GM12864 (cell line): ENCODE results near the gene CCBE1.

Experiments used
- DNase-seq: peaks from one replicate; pipeline ENCODE4 v3.0.0-alpha.2; 2011; ENCODE audit warnings: low read depth
- H3K4me3 ChIP-seq: 2 replicates; pipeline ENCODE4 v1.5.1; 2011; ENCODE audit warnings: mild to moderate bottlenecking, low read depth, low read length, control low read depth
- CTCF ChIP-seq: IDR thresholded peaks from 2 replicates; pipeline ENCODE4 v1.5.1; 2011; ENCODE audit warnings: low read depth, mild to moderate bottlenecking, moderate library complexity, low read length, control low read depth, inconsistent platforms; ENCODE audit errors: missing control alignments

The CCBE1 gene

DNA sequence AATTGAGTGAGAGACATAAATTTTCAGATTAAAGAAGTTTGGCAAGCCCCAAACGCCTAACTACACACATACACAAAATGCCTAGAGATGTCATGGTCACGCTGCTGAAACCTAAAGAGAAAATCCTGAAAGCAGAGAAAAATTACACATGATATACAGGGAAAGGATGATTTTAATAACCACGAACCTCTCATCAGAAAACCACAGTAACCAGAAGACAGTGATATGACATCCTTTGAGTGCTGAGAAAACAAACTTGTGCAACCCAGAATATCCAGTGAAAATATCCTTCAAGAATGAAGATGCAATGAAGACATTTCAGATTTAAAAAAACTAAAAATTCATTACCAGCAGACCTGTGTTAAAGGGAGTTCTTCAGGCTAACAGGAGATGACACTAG lies 215.8 kb downstream of the CCBE1 start:
- DNase-seq: no peak
- TF ChIP-seq CTCF: no peak
- no peak overlapping the region for H3K4me3 ChIP-seq

- DNase-seq: no peak
- H3K4me3 ChIP-seq: no peak overlapping the region
- no peak for TF ChIP-seq CTCF
Observed at GRCh38 chr18:59479776-59480175, 217.4 kb downstream of the CCBE1 start.

DNA sequence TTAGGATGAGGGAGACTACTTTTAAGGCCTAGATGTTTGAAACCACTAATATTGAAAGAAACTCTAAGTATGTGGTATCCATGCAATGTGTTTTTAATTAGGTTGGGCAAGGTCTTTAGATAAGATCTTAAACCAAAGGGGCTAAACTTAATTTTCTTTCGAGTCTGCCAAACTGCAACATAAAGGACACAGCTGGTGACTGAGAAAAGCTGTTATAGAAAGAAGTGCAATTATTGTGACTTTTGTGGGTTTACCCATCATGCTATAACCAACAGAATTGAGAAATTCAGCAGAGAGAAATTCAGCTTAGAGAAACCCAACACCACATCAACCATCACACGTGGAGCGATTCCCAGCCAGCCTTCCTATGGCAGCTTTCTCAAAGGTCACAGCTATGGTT lies 218.6 kb downstream of the CCBE1 start:
- TF ChIP-seq CTCF: no peak
- no peak for DNase-seq

DNA sequence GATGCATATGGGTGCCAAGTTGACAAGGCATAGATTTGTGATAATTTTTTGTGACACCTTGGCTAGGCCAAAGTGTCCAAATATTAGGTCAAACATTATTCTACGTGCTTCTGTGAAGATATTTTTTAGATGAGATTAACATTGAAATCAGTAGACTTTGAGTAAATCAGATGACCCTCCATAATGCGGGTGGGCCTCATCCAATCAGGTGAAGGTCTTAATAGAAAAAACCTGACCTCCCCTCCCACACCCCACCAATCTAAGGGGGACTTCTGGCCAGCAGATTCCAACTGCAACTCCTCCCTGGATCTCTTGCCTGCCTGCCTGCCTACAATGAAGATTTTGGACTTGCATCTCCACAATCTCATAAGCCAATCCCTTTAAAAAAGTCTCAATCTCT lies 219.4 kb downstream of the CCBE1 start:
- no peak for TF ChIP-seq CTCF
- DNase-seq: no peak
- no peak overlapping the region for H3K4me3 ChIP-seq

More for the DNA sequence above, 218.6 kb downstream of the CCBE1 start:
- H3K4me3 ChIP-seq: no peak overlapping the region

GRCh38 chr18:59470561-59471121 lies 226.6 kb downstream of the CCBE1 start:
- TF ChIP-seq CTCF: no peak
- no peak for DNase-seq
- H3K4me3 ChIP-seq: no peak overlapping the region

- DNase-seq: no peak
- TF ChIP-seq CTCF: no peak
Observed at GRCh38 chr18:59469463-59470180, 227.6 kb downstream of the CCBE1 start.

GRCh38 chr18:59468821-59469220 lies 228.4 kb downstream of the CCBE1 start:
- H3K4me3 ChIP-seq: no peak overlapping the region
- no peak for TF ChIP-seq CTCF
- DNase-seq: no peak

More at GRCh38 chr18:59469463-59470180, 227.6 kb downstream of the CCBE1 start:
- no peak overlapping the region for H3K4me3 ChIP-seq
